Upper lobe of left lung (tissue), 4 donors: ENCODE measurements around the gene KBTBD7.

Experiments
- EP300 ChIP-seq, 4 donors: sonication (generic); formaldehyde crosslinking; IDR thresholded peaks; one replicate each; pipeline ENCODE4 v1.5.1; 2017; ENCODE audit warnings: antibody characterized with exemption in 4 of 4, control low read depth in 2 of 4
- POLR2A ChIP-seq, 4 donors: fragments of 450-650 bp; IDR thresholded peaks; one replicate each; pipeline ENCODE4 v1.5.1; 2016 to 2017; ENCODE audit warnings: antibody characterized with exemption in 4 of 4, mild to moderate bottlenecking in 2 of 4
- POLR2AphosphoS5 ChIP-seq, 2 donors: sonication (generic); formaldehyde crosslinking; IDR thresholded peaks; one replicate each; pipeline ENCODE4 v1.5.1; 2017; ENCODE audit warnings: antibody characterized with exemption in 2 of 2
- TF ChIP-seq, protein P1 (sequence below), 6 experiments: fragments of 450-650 bp in 4 of 6; fragments of 200-600 bp in 2 of 6; sonication (generic) in 2 of 6; IDR thresholded peaks; one replicate each; pipeline ENCODE4 v1.5.1; 2016 to 2019; ENCODE audit warnings: antibody characterized with exemption in 6 of 6

DNA sequence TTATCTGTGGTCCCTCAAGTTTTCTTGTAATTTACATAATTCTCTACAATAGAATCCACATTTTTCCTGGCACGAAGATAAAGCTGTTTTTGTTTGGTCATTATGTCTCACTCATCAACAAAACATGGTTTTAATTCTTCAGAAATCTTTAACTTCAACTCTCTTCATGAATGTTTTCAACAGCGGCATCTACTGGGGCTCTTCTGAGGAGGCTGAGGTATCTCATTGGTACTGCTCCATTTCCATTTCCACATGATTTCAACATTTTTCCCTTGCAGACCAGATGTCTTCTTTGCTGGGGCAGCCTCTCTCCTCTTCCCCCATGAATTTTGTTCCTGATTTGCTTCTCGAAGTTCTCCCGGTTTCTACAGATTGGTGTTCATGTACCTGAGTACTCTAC lies 5.8 kb upstream of the KBTBD7 start:
- TF ChIP-seq, protein P1, sequence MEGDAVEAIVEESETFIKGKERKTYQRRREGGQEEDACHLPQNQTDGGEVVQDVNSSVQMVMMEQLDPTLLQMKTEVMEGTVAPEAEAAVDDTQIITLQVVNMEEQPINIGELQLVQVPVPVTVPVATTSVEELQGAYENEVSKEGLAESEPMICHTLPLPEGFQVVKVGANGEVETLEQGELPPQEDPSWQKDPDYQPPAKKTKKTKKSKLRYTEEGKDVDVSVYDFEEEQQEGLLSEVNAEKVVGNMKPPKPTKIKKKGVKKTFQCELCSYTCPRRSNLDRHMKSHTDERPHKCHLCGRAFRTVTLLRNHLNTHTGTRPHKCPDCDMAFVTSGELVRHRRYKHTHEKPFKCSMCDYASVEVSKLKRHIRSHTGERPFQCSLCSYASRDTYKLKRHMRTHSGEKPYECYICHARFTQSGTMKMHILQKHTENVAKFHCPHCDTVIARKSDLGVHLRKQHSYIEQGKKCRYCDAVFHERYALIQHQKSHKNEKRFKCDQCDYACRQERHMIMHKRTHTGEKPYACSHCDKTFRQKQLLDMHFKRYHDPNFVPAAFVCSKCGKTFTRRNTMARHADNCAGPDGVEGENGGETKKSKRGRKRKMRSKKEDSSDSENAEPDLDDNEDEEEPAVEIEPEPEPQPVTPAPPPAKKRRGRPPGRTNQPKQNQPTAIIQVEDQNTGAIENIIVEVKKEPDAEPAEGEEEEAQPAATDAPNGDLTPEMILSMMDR (IDR thresholded peaks at IDR 0.05), result no peak
- TF ChIP-seq POLR2AphosphoS5 (IDR thresholded peaks at IDR 0.05), result no peak
- TF ChIP-seq POLR2A (IDR thresholded peaks at IDR 0.05), result no peak
- no peak for TF ChIP-seq EP300 (IDR thresholded peaks at IDR 0.05)
